SK-N-SH (cell line): ENCODE measurements around the gene DCUN1D1. TPM values are rescaled to one million over a fixed set of nuclear protein-coding genes. Genes with fewer than 3 reads are reported as not detected.

ENCODE experiments used
- CTCF ChIA-PET: fragments of 300-600, 350-600 bp; formaldehyde crosslinking; extraction: SDS; loops from one replicate; lab custom pipeline; 2021; lab: Yijun Ruan, JAX
- POLR2A ChIA-PET: fragments of 350-600 bp; sonication (Branson Sonifier 250); formaldehyde crosslinking; extraction: SDS; loops from one replicate; lab custom pipeline; 2020; ENCODE audit warnings: antibody characterized with exemption, inconsistent platforms; lab: Yijun Ruan, JAX
- DNase-seq: peaks from one replicate; pipeline ENCODE4 v3.0.0; 2012
- H2AFZ ChIP-seq: fragments of 200-600 bp; sonication (generic); 2 replicates; pipeline ENCODE4 v1.8.1; 2016; ENCODE audit warnings: antibody characterized with exemption, mild to moderate bottlenecking, low read depth
- H3F3A ChIP-seq: fragments of 200-600 bp; sonication (generic); replicated peaks from 2 replicates; pipeline ENCODE3; 2016; ENCODE audit warnings: antibody characterized with exemption, mild to moderate bottlenecking; ENCODE audit not compliant: insufficient read depth
- H3K27ac ChIP-seq, 2 experiments: fragments of 200-500 bp in 1 of 2; fragments of 200-600 bp in 1 of 2; sonication (Bioruptor generic) in 1 of 2; sonication (generic), shearing (Covaris generic) in 1 of 2; 2 replicates each; pipeline versions ENCODE4 v1.5.1 to v1.6.1; 2014 to 2016; ENCODE audit warnings: low read depth in 2 of 2, inconsistent platforms in 1 of 2, low read length in 1 of 2, mild to moderate bottlenecking in 1 of 2, mixed read lengths in 1 of 2
- H3K27me3 ChIP-seq: fragments of 200-600 bp; sonication (generic), shearing (Covaris generic); 2 replicates; pipeline ENCODE4 v1.6.1; 2016; ENCODE audit warnings: mixed run types; ENCODE audit not compliant: insufficient read depth
- H3K36me3 ChIP-seq, 2 experiments: fragments of 200-500 bp in 1 of 2; fragments of 200-600 bp in 1 of 2; sonication (Bioruptor generic) in 1 of 2; sonication (generic) in 1 of 2; replicated peaks in 1 of 2; 2 replicates each; pipeline versions ENCODE3 to v1.5.1; 2014 to 2016; ENCODE audit warnings: low read length in 1 of 2, mild to moderate bottlenecking in 1 of 2; ENCODE audit not compliant: insufficient read depth in 2 of 2, control insufficient read depth in 1 of 2
- H3K4me1 ChIP-seq, 2 experiments: fragments of 200-500 bp in 1 of 2; fragments of 200-600 bp in 1 of 2; sonication (Bioruptor generic) in 1 of 2; sonication (generic), shearing (Covaris generic) in 1 of 2; 2 replicates each; pipeline versions ENCODE4 v1.5.1 to v1.6.1; 2014 to 2016; ENCODE audit warnings: low read depth in 1 of 2, low read length in 1 of 2, mixed run types in 1 of 2; ENCODE audit not compliant: insufficient read depth in 2 of 2, control insufficient read depth in 1 of 2
- H3K4me2 ChIP-seq: fragments of 200-600 bp; sonication (generic), shearing (Covaris generic); 2 replicates; pipeline ENCODE4 v1.6.1; 2017; ENCODE audit warnings: mixed run types
- H3K4me3 ChIP-seq, 2 experiments: fragments of 200-500 bp in 1 of 2; fragments of 200-600 bp in 1 of 2; sonication (Bioruptor generic) in 1 of 2; sonication (generic), shearing (Covaris generic) in 1 of 2; 2 replicates each; pipeline versions ENCODE4 v1.5.1 to v1.8.1; 2014 to 2016; ENCODE audit warnings: low read depth in 2 of 2, inconsistent platforms in 1 of 2, low read length in 1 of 2, mild to moderate bottlenecking in 1 of 2, mixed read lengths in 1 of 2, moderate library complexity in 1 of 2
- H3K79me2 ChIP-seq: fragments of 200-600 bp; sonication (generic); 2 replicates; pipeline ENCODE4 v1.8.1; 2017; ENCODE audit warnings: mild to moderate bottlenecking; ENCODE audit not compliant: insufficient read depth
- H3K9ac ChIP-seq: fragments of 200-600 bp; sonication (generic); 2 replicates; pipeline ENCODE4 v1.6.1; 2017; ENCODE audit warnings: mixed run types
- H3K9me2 ChIP-seq: fragments of 200-600 bp; sonication (generic); 2 replicates; pipeline ENCODE4 v1.6.1; 2017; ENCODE audit warnings: mixed run types
- H3K9me3 ChIP-seq: fragments of 200-600 bp; sonication (generic); 2 replicates; pipeline ENCODE4 v1.6.1; 2017; ENCODE audit warnings: mixed run types, mild to moderate bottlenecking, moderate library complexity
- H4K20me1 ChIP-seq: fragments of 200-600 bp; sonication (generic); 2 replicates; pipeline ENCODE4 v1.6.1; 2017; ENCODE audit warnings: mild to moderate bottlenecking, mixed run types; ENCODE audit not compliant: insufficient read depth
- CTCF ChIP-seq: fragments of 200-600 bp; sonication (generic); IDR thresholded peaks from 2 replicates; pipeline ENCODE4 v1.6.1; 2017; ENCODE audit warnings: antibody characterized with exemption, mild to moderate bottlenecking, moderate library complexity
- ELF1 ChIP-seq: IDR thresholded peaks from 2 replicates; pipeline ENCODE4 v1.4.0; 2012
- EP300 ChIP-seq, 2 experiments: IDR thresholded peaks; 2 replicates each; pipeline versions ENCODE4 v1.4.0 to v1.6.1; 2012; ENCODE audit warnings: borderline replicate concordance in 1 of 2, low read depth in 1 of 2, low read length in 1 of 2
- FOXJ3 ChIP-seq: sonication (generic); formaldehyde crosslinking; IDR thresholded peaks from 2 replicates; pipeline ENCODE4 v1.5.1; 2020; ENCODE audit warnings: mild to moderate bottlenecking, missing genetic modification reagents
- FOXM1 ChIP-seq: IDR thresholded peaks from 2 replicates; pipeline ENCODE4 v1.4.0; 2012; ENCODE audit warnings: low read depth, mild to moderate bottlenecking
- GABPA ChIP-seq: IDR thresholded peaks from 2 replicates; pipeline ENCODE4 v1.4.0; 2012; ENCODE audit warnings: low read depth, mild to moderate bottlenecking
- GATA2 ChIP-seq: sonication (generic); formaldehyde crosslinking; IDR thresholded peaks from 2 replicates; pipeline ENCODE4 v1.5.0; 2020; ENCODE audit warnings: mild to moderate bottlenecking, missing genetic modification reagents
- IRF3 ChIP-seq: fragments of 150-350 bp; IDR thresholded peaks from 2 replicates; pipeline ENCODE4 v1.6.1; 2016; ENCODE audit warnings: mild to moderate bottlenecking, low read depth, low read length
- JUND ChIP-seq: IDR thresholded peaks from 2 replicates; pipeline ENCODE4 v1.4.0; 2012
- MEF2A ChIP-seq: IDR thresholded peaks from 2 replicates; pipeline ENCODE4 v1.4.0; 2012; ENCODE audit warnings: low read depth, borderline replicate concordance
- NFIC ChIP-seq: IDR thresholded peaks from 2 replicates; pipeline ENCODE4 v1.4.0; 2012; ENCODE audit warnings: borderline replicate concordance
- POLR2AphosphoS5 ChIP-seq: IDR thresholded peaks from 2 replicates; pipeline ENCODE4 v1.6.1; 2012; ENCODE audit warnings: low read depth, low read length
- RAD21 ChIP-seq: IDR thresholded peaks from 2 replicates; pipeline ENCODE4 v1.6.1; 2012; ENCODE audit warnings: mild to moderate bottlenecking, low read length
- RCOR1 ChIP-seq: fragments of 150-350 bp; IDR thresholded peaks from 2 replicates; pipeline ENCODE4 v1.6.1; 2017; ENCODE audit warnings: antibody characterized with exemption, low read length
- RFX5 ChIP-seq: IDR thresholded peaks from 2 replicates; pipeline ENCODE4 v1.6.1; 2012; ENCODE audit warnings: mild to moderate bottlenecking, improper control_type of control experiment, low read length
- SIN3A ChIP-seq: IDR thresholded peaks from 2 replicates; pipeline ENCODE4 v1.6.1; 2012; ENCODE audit warnings: low read depth, mild to moderate bottlenecking, low read length, moderate library complexity, borderline replicate concordance
- SMC3 ChIP-seq: IDR thresholded peaks from 2 replicates; pipeline ENCODE4 v1.6.1; 2012; ENCODE audit warnings: low read depth, low read length, improper control_type of control experiment
- TCF12 ChIP-seq: IDR thresholded peaks from 2 replicates; pipeline ENCODE4 v1.4.0; 2012
- USF1 ChIP-seq: IDR thresholded peaks from 2 replicates; pipeline ENCODE4 v1.4.0; 2012; ENCODE audit warnings: low read depth, borderline replicate concordance
- WGBS: methylation state at CpG from one replicate; pipeline ENCODE4 v1.1.6; 2017; ENCODE audit warnings: low lambda C conversion rate; 5-methylcytosine and 5-hydroxymethylcytosine counted together
- polyA plus RNA-seq, 3 experiments: library from polyadenylated mRNA; depleted of rRNA; stranded (reverse); fragments of >200 nt; gene quantifications; 2 replicates each; pipeline ENCODE4 v1.2.3, GENCODE V29; 2012

DCUN1D1 gene
- polyA plus RNA-seq, 1 of the 3 experiments (the other 2 are of a cell fraction), result 4.5 TPM

GRCh38 chr3:182905623-182906022 is 74.7 kb downstream of the DCUN1D1 start:
- Histone ChIP-seq H3K36me3 (peaks cover 35 to 56% of the 10 kb centered on the region in 2 experiments), H3K4me3 (no peak overlapping the region), H2AFZ (no peak overlapping the region), H3K27ac (no peak overlapping the region), H3K9me3 (no peaks in the 10 kb centered on the region), H4K20me1 (no peaks in the 10 kb centered on the region), H3F3A (peaks cover 3% of the 10 kb centered on the region), H3K4me2 (no peak overlapping the region), H3K79me2 (no peaks in the 10 kb centered on the region), H3K27me3 (no peaks in the 10 kb centered on the region), H3K4me1 (no peaks in the 10 kb centered on the region), H3K9ac (no peak overlapping the region), H3K9me2 (no peaks in the 10 kb centered on the region)
- 100% methylated on average over 4 of the region's 4 CpGs for WGBS
- no peak for DNase-seq
- TF ChIP-seq SMC3 (no peak), TCF12 (no peak), EP300 (IDR thresholded peaks at IDR 0.05; ENCODE audit: borderline replicate concordance in 1 of 2, low read depth in 1 of 2, low read length in 1 of 2) (no peak), ELF1 (no peak), FOXM1 (no peak), MEF2A (no peak), NFIC (no peak), GABPA (no peak), RCOR1 (no peak)
- ChIA-PET CTCF (interaction anchor here (1.6 kb wide), 1 partner anchor 479 kb away, joined by 3 read pairs; no protein-coding TSS in a partner anchor), POLR2A (no interaction called here)

- Histone ChIP-seq H3K4me2 (no peak overlapping the region), H2AFZ (no peak overlapping the region), H3K9me2 (no peaks in the 10 kb centered on the region), H3K9ac (no peak overlapping the region), H3K9me3 (no peaks in the 10 kb centered on the region), H4K20me1 (no peaks in the 10 kb centered on the region), H3K27me3 (no peaks in the 10 kb centered on the region), H3K27ac (no peak overlapping the region), H3K79me2 (no peaks in the 10 kb centered on the region), H3K4me3 (no peak overlapping the region), H3F3A (peaks cover 3% of the 10 kb centered on the region), H3K4me1 (no peaks in the 10 kb centered on the region), H3K36me3 (peaks cover 44 to 65% of the 10 kb centered on the region in 2 experiments)
- ChIA-PET CTCF (interaction anchor here (1.1 to 1.5 kb wide), 2 partner anchors 9 to 13 kb away, joined by 4 read pairs; no protein-coding TSS in a partner anchor), POLR2A (no interaction called here)
- 98% methylated on average over 3 of the region's 3 CpGs for WGBS
- TF ChIP-seq GABPA (no peak), CTCF (peak; percentile 28), GATA2 (CRISPR knock-in tag) (no peak), TCF12 (no peak), FOXM1 (no peak), POLR2AphosphoS5 (no peak)
- DNase-seq, result no peak
These were observed 76.2 kb downstream of the DCUN1D1 start for GRCh38 chr3:182904164-182904563.

GRCh38 chr3:182902236-182902635 is 78.1 kb downstream of the DCUN1D1 start:
- H3K27me3 ChIP-seq, result no peaks in the 10 kb centered on the region
- peaks cover 51 to 79% of the 10 kb centered on the region in 2 experiments for H3K36me3 ChIP-seq
- WGBS, result 91% methylated on average over 5 of the region's 5 CpGs
- H3K9me2 ChIP-seq, result no peaks in the 10 kb centered on the region
- no peaks in the 10 kb centered on the region for H3K4me1 ChIP-seq
- H3K9ac ChIP-seq, result no peak overlapping the region
- peaks cover 7% of the 10 kb centered on the region for H3F3A ChIP-seq
- no peak overlapping the region for H2AFZ ChIP-seq
- ChIA-PET CTCF (interaction anchor here (1.1 kb wide), 1 partner anchor 14 kb away, joined by 4 read pairs; no protein-coding TSS in a partner anchor), POLR2A (no interaction called here)
- no peaks in the 10 kb centered on the region for H3K79me2 ChIP-seq
- no peak for DNase-seq
- no peaks in the 10 kb centered on the region for H4K20me1 ChIP-seq
- no peak overlapping the region for H3K4me2 ChIP-seq
- no peak overlapping the region for H3K4me3 ChIP-seq
- H3K27ac ChIP-seq, result no peak overlapping the region
- no peaks in the 10 kb centered on the region for H3K9me3 ChIP-seq
- TF ChIP-seq IRF3, result no peak
- TF ChIP-seq GABPA, result no peak
- TF ChIP-seq USF1, result no peak
- TF ChIP-seq SIN3A, result no peak
- TF ChIP-seq JUND, result no peak
- no peak for TF ChIP-seq GATA2 (CRISPR knock-in tag)
- no peak for TF ChIP-seq FOXJ3
- TF ChIP-seq RAD21, result no peak
- no peak for TF ChIP-seq RFX5
